K562 (cell line): ENCODE data around the gene ANKRD24. TPM values are rescaled to one million over a fixed set of nuclear protein-coding genes. Genes with fewer than 3 reads are reported as not detected.
"Not testable (repeated sequence)": the region's sequence is repeated elsewhere in the genome, so short reads cannot be mapped to it uniquely, and the experiment has no call there.

Source experiments
- ATAC-seq: fragments of 200-7000 bp; cut with Tn5 transposase; 3 replicates; pipeline ENCODE4 v1.9.1; 2020; ENCODE audit warnings: moderate library complexity
- BruUV-seq: library from RNA; stranded (reverse); fragments of 400-500 nt; replicated peaks from 2 replicates; lab custom pipeline; 2021; lab: Mats Ljungman, UMichigan
- CTCF ChIA-PET: fragments of 300-600 bp; formaldehyde crosslinking; extraction: SDS; loops from one replicate; lab custom pipeline; 2021; ENCODE audit warnings: low intra/inter-chr PET ratio; lab: Yijun Ruan, JAX
- POLR2A ChIA-PET: fragments of 300-600, 350-650 bp; sonication (Branson Sonifier 250); formaldehyde crosslinking; extraction: SDS; loops from one replicate; lab custom pipeline; 2021; ENCODE audit warnings: antibody characterized with exemption, inconsistent platforms; lab: Yijun Ruan, JAX
- DNase-seq, 4 experiments: peaks; one replicate each; pipeline versions ENCODE4 v3.0.0 to v3.0.0-alpha.2; 2011 to 2018; ENCODE audit warnings: low spot score in 3 of 4, mixed read lengths in 3 of 4; ENCODE audit errors: extremely low read depth in 1 of 4
- FAIRE-seq: peaks from 2 replicates; lab custom pipeline; 2011; peaks lifted over from hg19 to GRCh38; lab: Jason Lieb, UNC
- H2AFZ ChIP-seq: 2 replicates; pipeline ENCODE4 v1.6.0; 2011; ENCODE audit warnings: low read depth, low read length, control low read depth, inconsistent platforms
- H3K27ac ChIP-seq: fragments of 200-600 bp; 3 replicates; pipeline ENCODE4 v1.8.0; 2011; ENCODE audit warnings: low read depth, mild to moderate bottlenecking, control low read depth, inconsistent platforms, low read length, moderate library complexity, mixed read lengths; ENCODE audit errors: extremely low read depth
- H3K27me3 ChIP-seq, 2 experiments: fragments of 300-600 bp in 1 of 2; 2 replicates in 1 of 2; 3 replicates in 1 of 2; pipeline versions ENCODE4 v1.6.0 to v1.8.0; 2011; ENCODE audit warnings: inconsistent platforms in 2 of 2, low read length in 2 of 2, mild to moderate bottlenecking in 1 of 2, mixed read lengths in 1 of 2, moderate library complexity in 1 of 2; ENCODE audit not compliant: control insufficient read depth in 2 of 2, insufficient read depth in 2 of 2
- H3K36me3 ChIP-seq: fragments of 300-600 bp; 3 replicates; pipeline ENCODE4 v1.8.0; 2011; ENCODE audit warnings: mild to moderate bottlenecking, low read length, inconsistent platforms; ENCODE audit not compliant: control insufficient read depth, insufficient read depth
- H3K4me1 ChIP-seq, 2 experiments: fragments of 200-600 bp in 1 of 2; replicated peaks in 1 of 2; 2 replicates in 1 of 2; 3 replicates in 1 of 2; pipeline versions ENCODE4 v1.5.1 to v1.8.0; 2011; ENCODE audit warnings: inconsistent platforms in 2 of 2, low read length in 2 of 2, mild to moderate bottlenecking in 1 of 2, mixed read lengths in 1 of 2, moderate library complexity in 1 of 2; ENCODE audit not compliant: control insufficient read depth in 2 of 2, insufficient read depth in 2 of 2
- H3K4me2 ChIP-seq: 2 replicates; pipeline ENCODE4 v1.6.1; 2011; ENCODE audit warnings: low read length, control low read depth, inconsistent platforms, mixed read lengths; ENCODE audit not compliant: insufficient read depth
- H3K4me3 ChIP-seq: fragments of 200-600 bp; sonication (generic), shearing (Covaris generic); 2 replicates; pipeline ENCODE4 v1.5.1; 2016; ENCODE audit warnings: control low read depth, inconsistent platforms
- H3K79me2 ChIP-seq: fragments of 200-600 bp; 3 replicates; pipeline ENCODE4 v1.8.0; 2011; ENCODE audit warnings: low read length, inconsistent platforms; ENCODE audit not compliant: control insufficient read depth, insufficient read depth
- H3K9ac ChIP-seq, 2 experiments: 2 replicates each; pipeline versions ENCODE4 v1.6.0 to v1.6.1; 2011; ENCODE audit warnings: low read depth in 2 of 2, low read length in 2 of 2, control low read depth in 1 of 2, inconsistent platforms in 1 of 2, mild to moderate bottlenecking in 1 of 2, mixed read lengths in 1 of 2; ENCODE audit not compliant: insufficient read depth in 1 of 2
- H3K9me1 ChIP-seq: one replicate; pipeline ENCODE4 v1.6.0; 2011; ENCODE audit warnings: inconsistent platforms, mild to moderate bottlenecking, low read length, moderate library complexity; ENCODE audit not compliant: control insufficient read depth, insufficient read depth
- H3K9me3 ChIP-seq: replicated peaks from 2 replicates; pipeline ENCODE4 v1.5.1; 2011; ENCODE audit warnings: low read depth, low read length, inconsistent platforms; ENCODE audit not compliant: control insufficient read depth, insufficient read depth
- H4K20me1 ChIP-seq: replicated peaks from 2 replicates; pipeline ENCODE4 v1.6.1; 2011; ENCODE audit warnings: low read length, inconsistent platforms, mixed read lengths; ENCODE audit not compliant: control insufficient read depth, insufficient read depth
- WGBS: fragments of 100-300 bp; shearing (Covaris generic); methylation state at CpG from one replicate; pipeline ENCODE4 v1.1.6; 2016; ENCODE audit warnings: low coverage, mixed read lengths; ENCODE audit not compliant: insufficient coverage; ENCODE audit errors: missing lambda C conversion rate; 5-methylcytosine and 5-hydroxymethylcytosine counted together
- in situ Hi-C: fragments of 300-500 bp; cut with MboI; formaldehyde crosslinking; loops from 4 replicates; pipeline ENCODE4 v1.15.0; 2018; ENCODE audit warnings: inconsistent platforms, mixed read lengths
- intact Hi-C: fragments of 100-400 bp; cut with micrococcal nuclease; formaldehyde crosslinking; loops from 2 replicates; pipeline ENCODE4 v1.14.2; 2022
- polyA plus RNA-seq, 8 experiments: library from polyadenylated mRNA; depleted of rRNA in 4 of 8; stranded (reverse) in 5 of 8; unstranded in 3 of 8; fragments of >200 nt; fragmentation: Nextera tagmentation in 2 of 8; fragmentation: Illumina TruSeq in 1 of 8; extraction: Ambion mirVana in 2 of 8; extraction: Trizol in 1 of 8; gene quantifications; 2 replicates each; pipeline versions ENCODE4 v1.2.1 to v1.2.3, GENCODE V29; 2011 to 2014; ENCODE audit warnings: inconsistent platforms in 1 of 8, missing spikeins in 1 of 8
- total RNA-seq, 7 experiments: library from RNA; depleted of rRNA in 6 of 7; stranded (reverse); fragments of >200 nt in 6 of 7; fragmentation: Illumina TruSeq in 2 of 7; extraction: Trizol in 2 of 7; gene quantifications; 2 replicates each; pipeline versions ENCODE4 v1.2.1 to v1.2.3, GENCODE V29; 2011 to 2021; ENCODE audit warnings: low replicate concordance in 1 of 7

ANKRD24 gene
- total and polyA plus RNA-seq, 9 of the 15 experiments (the other 6 are each of a cell fraction or from before 2014, with no cell fraction given) = 0.07 to 0.12 (median 0.09) TPM; not detected in 5

- intact Hi-C loops, H3K9me3 ChIP-seq, H2AFZ ChIP-seq, H3K4me2 ChIP-seq, H3K79me2 ChIP-seq, H4K20me1 ChIP-seq, FAIRE-seq, H3K27ac ChIP-seq, ATAC-seq, CTCF ChIA-PET, H3K9me1 ChIP-seq, H3K27me3 ChIP-seq, H3K36me3 ChIP-seq, BruUV-seq, H3K9ac ChIP-seq, DNase-seq, H3K4me3 ChIP-seq: not testable (repeated sequence)
- 82% methylated on average over 6 of the region's 6 CpGs for WGBS
- peaks cover 0 to 12% of the 10 kb centered on the region in 2 experiments; a peak in 4 of 5 replicates for H3K4me1 ChIP-seq
- POLR2A ChIA-PET = interaction anchor here (1.1 kb wide), 1 partner anchor 145 kb away, joined by 3 read pairs; no protein-coding TSS in a partner anchor
- in situ Hi-C loops = loop anchor here (5.0 to 10.0 kb wide), 2 partner anchors 70 to 243 kb away; partner anchors contain the start of genes MPND and PLIN4
Observed at GRCh38 chr19:4274321-4274686, 91.8 kb downstream of the ANKRD24 start.

Other genes starting within 250 kb of the ANKRD24 start
Only the 7 nearest of the 17 such genes appear.
- gene ZBTB7A, start 115.8 kb upstream of the ANKRD24 start, total RNA-seq (2014; rRNA removed) = 10.2 and 13.8 TPM in 2 replicates
- gene ZBTB7A, start 115.8 kb upstream of the ANKRD24 start, total RNA-seq (2014; rRNA removed; fragmentation: Illumina TruSeq; extraction: Trizol) = 1.6 and 1.8 TPM in 2 replicates
- 4.6 and 4.8 TPM in 2 replicates for gene ZBTB7A, start 115.8 kb upstream of the ANKRD24 start, total RNA-seq (2015; rRNA removed; fragmentation: Illumina TruSeq; extraction: Trizol)
- gene ZBTB7A, start 115.8 kb upstream of the ANKRD24 start, total RNA-seq (2021) = 32.7 and 34.0 TPM in 2 replicates
- gene ZBTB7A, start 115.8 kb upstream of the ANKRD24 start, polyA plus RNA-seq (2011; rRNA removed) = 2.0 and 2.4 TPM in 2 replicates
- gene ZBTB7A, start 115.8 kb upstream of the ANKRD24 start, polyA plus RNA-seq (2014; fragmentation: Illumina TruSeq; extraction: Trizol) = 6.3 and 8.3 TPM in 2 replicates
- under 1 TPM; 0.11 to 0.27 TPM for gene ZBTB7A, start 115.8 kb upstream of the ANKRD24 start, polyA plus RNA-seq (2014; fragmentation: Nextera tagmentation; extraction: Ambion mirVana)
- gene ZBTB7A, start 115.8 kb upstream of the ANKRD24 start, polyA plus RNA-seq (2014; rRNA removed) = 10.8 and 11.6 TPM in 2 replicates
- gene MAP2K2, start 58.6 kb upstream of the ANKRD24 start, total RNA-seq (2014; rRNA removed) = 140 and 200 TPM in 2 replicates
- 58.3 and 60.9 TPM in 2 replicates for gene MAP2K2, start 58.6 kb upstream of the ANKRD24 start, total RNA-seq (2014; rRNA removed; fragmentation: Illumina TruSeq; extraction: Trizol)
- 72.6 and 78.0 TPM in 2 replicates for gene MAP2K2, start 58.6 kb upstream of the ANKRD24 start, total RNA-seq (2015; rRNA removed; fragmentation: Illumina TruSeq; extraction: Trizol)
- gene MAP2K2, start 58.6 kb upstream of the ANKRD24 start, total RNA-seq (2021) = 150 and 151 TPM in 2 replicates
- 40.4 and 41.5 TPM in 2 replicates for gene MAP2K2, start 58.6 kb upstream of the ANKRD24 start, polyA plus RNA-seq (2011; rRNA removed)
- gene MAP2K2, start 58.6 kb upstream of the ANKRD24 start, polyA plus RNA-seq (2014; fragmentation: Illumina TruSeq; extraction: Trizol) = 41.1 and 84.5 TPM in 2 replicates
- 1 to 10 TPM; 1.0 to 5.0 TPM for gene MAP2K2, start 58.6 kb upstream of the ANKRD24 start, polyA plus RNA-seq (2014; fragmentation: Nextera tagmentation; extraction: Ambion mirVana)
- 90.7 and 97.4 TPM in 2 replicates for gene MAP2K2, start 58.6 kb upstream of the ANKRD24 start, polyA plus RNA-seq (2014; rRNA removed)
- not detected in 2 replicates for gene CREB3L3, start 29.1 kb upstream of the ANKRD24 start, total RNA-seq (2014; rRNA removed)
- not detected in 2 replicates for gene CREB3L3, start 29.1 kb upstream of the ANKRD24 start, total RNA-seq (2014; rRNA removed; fragmentation: Illumina TruSeq; extraction: Trizol)
- gene CREB3L3, start 29.1 kb upstream of the ANKRD24 start, total RNA-seq (2015; rRNA removed; fragmentation: Illumina TruSeq; extraction: Trizol) = 0.11 TPM in 1 of 2 replicates, not detected in the other
- gene CREB3L3, start 29.1 kb upstream of the ANKRD24 start, total RNA-seq (2021) = 0.07 TPM in 1 of 2 replicates, not detected in the other
- 0.03 TPM in 1 of 2 replicates, not detected in the other for gene CREB3L3, start 29.1 kb upstream of the ANKRD24 start, polyA plus RNA-seq (2011; rRNA removed)
- gene CREB3L3, start 29.1 kb upstream of the ANKRD24 start, polyA plus RNA-seq (2014; fragmentation: Illumina TruSeq; extraction: Trizol) = 0.06 TPM in 1 of 2 replicates, not detected in the other
- gene CREB3L3, start 29.1 kb upstream of the ANKRD24 start, polyA plus RNA-seq (2014; fragmentation: Nextera tagmentation; extraction: Ambion mirVana) = not detected
- gene CREB3L3, start 29.1 kb upstream of the ANKRD24 start, polyA plus RNA-seq (2014; rRNA removed) = 0.38 TPM in 1 of 2 replicates, not detected in the other
- gene SIRT6, start 126 bp upstream of the ANKRD24 start, total RNA-seq (2014; rRNA removed) = 26.7 and 32.5 TPM in 2 replicates
- gene SIRT6, start 126 bp upstream of the ANKRD24 start, total RNA-seq (2014; rRNA removed; fragmentation: Illumina TruSeq; extraction: Trizol) = 0.93 and 2.7 TPM in 2 replicates
- gene SIRT6, start 126 bp upstream of the ANKRD24 start, total RNA-seq (2015; rRNA removed; fragmentation: Illumina TruSeq; extraction: Trizol) = 10.2 and 11.0 TPM in 2 replicates
- 36.6 and 37.7 TPM in 2 replicates for gene SIRT6, start 126 bp upstream of the ANKRD24 start, total RNA-seq (2021)
- gene SIRT6, start 126 bp upstream of the ANKRD24 start, polyA plus RNA-seq (2011; rRNA removed) = 15.0 and 20.8 TPM in 2 replicates
- 8.0 and 23.9 TPM in 2 replicates for gene SIRT6, start 126 bp upstream of the ANKRD24 start, polyA plus RNA-seq (2014; fragmentation: Illumina TruSeq; extraction: Trizol)
- gene SIRT6, start 126 bp upstream of the ANKRD24 start, polyA plus RNA-seq (2014; fragmentation: Nextera tagmentation; extraction: Ambion mirVana) = 1 to 10 TPM; 1.4 to 1.8 TPM
- 37.3 and 41.1 TPM in 2 replicates for gene SIRT6, start 126 bp upstream of the ANKRD24 start, polyA plus RNA-seq (2014; rRNA removed)
- gene EBI3, start 46.8 kb downstream of the ANKRD24 start, total RNA-seq (2014; rRNA removed) = not detected in 2 replicates
- gene EBI3, start 46.8 kb downstream of the ANKRD24 start, total RNA-seq (2014; rRNA removed; fragmentation: Illumina TruSeq; extraction: Trizol) = not detected in 2 replicates
- not detected in 2 replicates for gene EBI3, start 46.8 kb downstream of the ANKRD24 start, total RNA-seq (2015; rRNA removed; fragmentation: Illumina TruSeq; extraction: Trizol)
- 0.22 TPM in 1 of 2 replicates, not detected in the other for gene EBI3, start 46.8 kb downstream of the ANKRD24 start, total RNA-seq (2021)
- 0.12 and 0.35 TPM in 2 replicates for gene EBI3, start 46.8 kb downstream of the ANKRD24 start, polyA plus RNA-seq (2011; rRNA removed)
- 0.30 TPM in 1 of 2 replicates, not detected in the other for gene EBI3, start 46.8 kb downstream of the ANKRD24 start, polyA plus RNA-seq (2014; fragmentation: Illumina TruSeq; extraction: Trizol)
- gene EBI3, start 46.8 kb downstream of the ANKRD24 start, polyA plus RNA-seq (2014; fragmentation: Nextera tagmentation; extraction: Ambion mirVana) = not detected
- gene EBI3, start 46.8 kb downstream of the ANKRD24 start, polyA plus RNA-seq (2014; rRNA removed) = 0.08 and 0.40 TPM in 2 replicates
- 34.9 and 46.0 TPM in 2 replicates for gene YJU2, start 64.4 kb downstream of the ANKRD24 start, total RNA-seq (2014; rRNA removed)
- gene YJU2, start 64.4 kb downstream of the ANKRD24 start, total RNA-seq (2014; rRNA removed; fragmentation: Illumina TruSeq; extraction: Trizol) = 11.7 and 12.1 TPM in 2 replicates
- gene YJU2, start 64.4 kb downstream of the ANKRD24 start, total RNA-seq (2015; rRNA removed; fragmentation: Illumina TruSeq; extraction: Trizol) = 22.4 and 23.5 TPM in 2 replicates
- gene YJU2, start 64.4 kb downstream of the ANKRD24 start, total RNA-seq (2021) = 26.5 and 28.6 TPM in 2 replicates
- gene YJU2, start 64.4 kb downstream of the ANKRD24 start, polyA plus RNA-seq (2011; rRNA removed) = 12.6 and 15.4 TPM in 2 replicates
- 19.3 and 27.8 TPM in 2 replicates for gene YJU2, start 64.4 kb downstream of the ANKRD24 start, polyA plus RNA-seq (2014; fragmentation: Illumina TruSeq; extraction: Trizol)
- 1 to 10 TPM in 1 of 2 experiments, under 1 TPM in 1; 0.41 to 1.4 TPM for gene YJU2, start 64.4 kb downstream of the ANKRD24 start, polyA plus RNA-seq (2014; fragmentation: Nextera tagmentation; extraction: Ambion mirVana)
- gene YJU2, start 64.4 kb downstream of the ANKRD24 start, polyA plus RNA-seq (2014; rRNA removed) = 33.0 and 34.6 TPM in 2 replicates
- gene SHD, start 96.6 kb downstream of the ANKRD24 start, total RNA-seq (2014; rRNA removed) = 0.33 TPM in 1 of 2 replicates, not detected in the other
- gene SHD, start 96.6 kb downstream of the ANKRD24 start, total RNA-seq (2014; rRNA removed; fragmentation: Illumina TruSeq; extraction: Trizol) = not detected in 2 replicates
- 0.15 TPM in 1 of 2 replicates, not detected in the other for gene SHD, start 96.6 kb downstream of the ANKRD24 start, total RNA-seq (2015; rRNA removed; fragmentation: Illumina TruSeq; extraction: Trizol)
- gene SHD, start 96.6 kb downstream of the ANKRD24 start, total RNA-seq (2021) = 0.38 and 0.62 TPM in 2 replicates
- gene SHD, start 96.6 kb downstream of the ANKRD24 start, polyA plus RNA-seq (2011; rRNA removed) = 0.22 TPM in 1 of 2 replicates, not detected in the other
- gene SHD, start 96.6 kb downstream of the ANKRD24 start, polyA plus RNA-seq (2014; fragmentation: Illumina TruSeq; extraction: Trizol) = 0.42 TPM in 1 of 2 replicates, not detected in the other
- gene SHD, start 96.6 kb downstream of the ANKRD24 start, polyA plus RNA-seq (2014; fragmentation: Nextera tagmentation; extraction: Ambion mirVana) = under 1 TPM; 0.13 to 0.18 TPM
- gene SHD, start 96.6 kb downstream of the ANKRD24 start, polyA plus RNA-seq (2014; rRNA removed) = 0.05 and 0.13 TPM in 2 replicates